Erythroblast (primary cell): ENCODE measurements around the gene RIOX2.

Experiments used
- GATA1 ChIP-seq: IDR thresholded peaks from 2 replicates; pipeline ENCODE4 v1.6.1; 2011; ENCODE audit warnings: low read depth, mild to moderate bottlenecking, control low read depth, low read length, moderate library complexity
- POLR2A ChIP-seq: IDR thresholded peaks from 2 replicates; pipeline ENCODE4 v1.6.1; 2011; ENCODE audit warnings: mild to moderate bottlenecking, low read length

- TF ChIP-seq POLR2A (no peak), GATA1 (no peak)
Observed at GRCh38 chr3:97957617-97958311, 14.5 kb downstream of the RIOX2 start.
